ENCODE results near the gene MAGOHB.
A peak's percentile ranks its signal among the peaks of the same experiment; 100 is the strongest.
"Not testable (repeated sequence)": the region's sequence is repeated elsewhere in the genome, so short reads cannot be mapped to it uniquely, and the experiment has no call there.

The MAGOHB gene

DNA sequence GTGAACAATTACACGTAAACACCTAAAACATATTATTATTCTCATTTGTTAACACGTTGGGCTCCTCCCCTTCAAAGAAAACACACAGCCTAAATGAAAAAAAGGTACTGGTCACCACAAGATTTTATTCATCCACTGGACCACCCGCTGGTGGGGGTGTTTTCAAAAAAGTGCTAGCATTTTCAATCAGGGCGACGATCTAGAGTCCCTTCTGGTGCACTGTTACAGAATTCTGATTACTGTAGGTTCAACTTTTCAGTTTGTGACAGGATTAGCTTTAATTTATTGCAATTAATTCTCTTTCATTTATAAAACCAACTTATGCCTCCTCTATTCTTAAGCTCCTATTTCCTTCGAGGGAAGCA lies 443 bp downstream of the MAGOHB start:
- Histone ChIP-seq H3K9ac (ENCODE audit: low read length) (peak overlapping the region; percentile 96), H3K9me3 (ENCODE audit: control insufficient read depth, insufficient read depth, low read depth, low read length) (no peaks in the 10 kb centered on the region), H3K36me3 (ENCODE audit: control insufficient read depth, insufficient read depth, low read length) (peaks cover 35% of the 10 kb centered on the region), H3K27ac (ENCODE audit: low read depth, low read length) (peak overlapping the region; percentile 97), H3K4me1 (ENCODE audit: control insufficient read depth, insufficient read depth, low read length) (peaks cover 5% of the 10 kb centered on the region; the same call in 1 of the 2 replicates), H3K4me3 (ENCODE audit: low read depth, low read length) (peak overlapping the region; percentile 83), H3K27me3 (ENCODE audit: control insufficient read depth, insufficient read depth, low read length) (no peaks in the 10 kb centered on the region)

DNA sequence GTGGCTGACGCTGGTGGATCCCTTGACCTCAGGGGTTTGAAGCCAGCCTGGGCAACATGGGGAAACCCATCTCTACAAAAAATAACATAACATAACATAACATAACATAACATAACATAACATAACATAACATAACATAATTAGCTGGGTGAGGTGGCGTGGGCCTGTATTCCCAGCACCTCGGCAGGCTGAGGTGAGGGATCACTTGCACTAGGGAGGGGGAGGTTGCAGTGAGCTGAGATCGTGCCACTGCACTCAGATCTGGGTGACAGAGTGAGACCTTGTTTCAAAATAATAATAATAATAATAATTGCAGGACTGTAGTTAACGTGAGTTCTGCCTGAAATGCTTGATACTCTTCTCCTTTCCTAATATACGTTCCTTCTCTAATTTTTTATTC lies 1.3 kb downstream of the MAGOHB start:
- H3K9ac ChIP-seq (ENCODE audit: low read length), result peak overlapping the region; percentile 96
- H3K4me1 ChIP-seq (ENCODE audit: control insufficient read depth, insufficient read depth, low read length), result peaks cover 5% of the 10 kb centered on the region; the same call in 1 of the 2 replicates
- peaks cover 43% of the 10 kb centered on the region for H3K36me3 ChIP-seq (ENCODE audit: control insufficient read depth, insufficient read depth, low read length)
- H3K27me3 ChIP-seq (ENCODE audit: control insufficient read depth, insufficient read depth, low read length), result no peaks in the 10 kb centered on the region
- H3K9me3 ChIP-seq (ENCODE audit: control insufficient read depth, insufficient read depth, low read depth, low read length), result no peaks in the 10 kb centered on the region
- H3K4me3 ChIP-seq (ENCODE audit: low read depth, low read length), result peak overlapping the region; percentile 83
- peak overlapping the region; percentile 97; the same call in 1 of the 2 replicates for H3K27ac ChIP-seq (ENCODE audit: low read depth, low read length)

DNA sequence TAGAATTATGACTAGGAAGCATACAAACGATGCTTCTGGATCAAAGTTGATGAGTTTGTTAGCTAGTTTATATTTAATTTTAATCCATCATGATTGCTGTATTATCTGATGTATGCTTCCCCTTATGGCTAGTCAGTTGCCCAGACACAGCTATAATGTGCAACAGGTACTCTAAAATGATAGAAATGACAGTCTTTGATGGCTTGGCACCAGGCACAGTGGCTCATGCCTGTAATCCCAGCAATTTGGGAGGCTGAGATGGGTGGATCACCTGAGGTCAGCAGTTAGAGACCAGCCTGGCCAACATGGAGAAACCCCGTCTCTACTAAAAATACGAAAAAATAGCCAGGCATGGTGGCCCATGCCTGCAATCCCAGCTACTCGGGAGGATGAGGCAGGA lies 2.2 kb downstream of the MAGOHB start:
- not testable (repeated sequence) for H3K27ac ChIP-seq (ENCODE audit: low read depth, low read length); H3K9ac ChIP-seq (ENCODE audit: low read length)

DNA sequence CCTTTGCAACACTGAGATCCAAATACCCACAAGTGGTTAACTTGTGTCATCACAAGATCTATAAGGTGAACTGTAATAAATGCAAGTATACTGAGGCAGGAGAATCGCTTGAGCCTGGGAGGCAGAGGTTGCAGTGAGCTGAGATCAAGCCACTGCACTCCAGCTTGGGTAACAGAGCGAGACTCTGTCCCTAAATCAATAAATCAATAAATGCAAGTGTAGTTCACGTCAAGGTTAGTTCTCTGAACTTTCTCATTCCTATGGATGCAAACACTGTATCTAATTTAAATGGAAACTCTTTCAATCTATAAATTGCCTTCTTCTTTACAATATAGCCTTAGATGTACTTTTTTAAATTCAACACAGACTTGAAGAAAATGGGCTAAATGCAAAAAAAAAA lies 3.2 kb downstream of the MAGOHB start:
- Histone ChIP-seq H3K27me3 (ENCODE audit: control insufficient read depth, insufficient read depth, low read length) (no peaks in the 10 kb centered on the region), H3K9ac (ENCODE audit: low read length) (no peak overlapping the region), H3K36me3 (ENCODE audit: control insufficient read depth, insufficient read depth, low read length) (peaks cover 60% of the 10 kb centered on the region), H3K27ac (ENCODE audit: low read depth, low read length) (no peak overlapping the region), H3K4me3 (ENCODE audit: low read depth, low read length) (no peak overlapping the region), H3K9me3 (ENCODE audit: control insufficient read depth, insufficient read depth, low read depth, low read length) (no peaks in the 10 kb centered on the region), H3K4me1 (ENCODE audit: control insufficient read depth, insufficient read depth, low read length) (peaks cover 5% of the 10 kb centered on the region; the same call in 1 of the 2 replicates)

More for the DNA sequence above, 2.2 kb downstream of the MAGOHB start:
- H3K27me3 ChIP-seq (ENCODE audit: control insufficient read depth, insufficient read depth, low read length); H3K4me1 ChIP-seq (ENCODE audit: control insufficient read depth, insufficient read depth, low read length); H3K9me3 ChIP-seq (ENCODE audit: control insufficient read depth, insufficient read depth, low read depth, low read length); H3K4me3 ChIP-seq (ENCODE audit: low read depth, low read length): not testable (repeated sequence)
- H3K36me3 ChIP-seq (ENCODE audit: control insufficient read depth, insufficient read depth, low read length), result peaks cover 50% of the 10 kb centered on the region

DNA sequence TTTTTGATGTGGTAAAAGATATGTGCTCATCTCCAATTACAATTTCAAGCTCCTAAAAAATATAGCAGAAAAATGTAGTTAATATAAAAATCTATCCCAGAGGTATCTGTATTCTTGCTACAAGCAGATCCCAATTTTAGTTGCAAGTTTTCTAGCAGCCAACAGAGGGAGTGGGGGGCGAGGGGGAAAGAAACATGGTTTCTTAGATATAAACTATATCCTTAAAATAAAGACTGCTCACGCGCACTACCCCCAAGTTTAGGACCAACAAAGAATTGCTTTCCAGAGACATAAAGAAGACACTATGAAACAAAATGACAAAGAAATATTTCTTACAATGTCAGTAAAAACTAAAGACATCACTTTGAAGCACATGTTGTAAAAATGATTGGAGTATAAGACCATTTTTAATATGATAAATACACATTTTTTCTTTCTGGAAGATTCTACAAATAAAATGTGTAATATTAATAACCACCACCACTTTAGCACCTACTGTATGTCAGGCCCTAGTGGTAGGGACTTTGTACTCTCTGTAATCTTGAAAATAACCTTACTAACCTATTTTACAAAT lies 5.4 kb downstream of the MAGOHB start:
- Histone ChIP-seq H3K4me3 (ENCODE audit: low read depth, low read length) (no peak overlapping the region), H3K36me3 (ENCODE audit: control insufficient read depth, insufficient read depth, low read length) (peaks cover 69% of the 10 kb centered on the region), H3K27ac (ENCODE audit: low read depth, low read length) (no peak overlapping the region), H3K4me1 (ENCODE audit: control insufficient read depth, insufficient read depth, low read length) (0 out of 2 replicates have a peak, but pooled peaks cover 5% of the 10 kb centered on the region), H3K27me3 (ENCODE audit: control insufficient read depth, insufficient read depth, low read length) (no peaks in the 10 kb centered on the region), H3K9ac (ENCODE audit: low read length) (no peak overlapping the region), H3K9me3 (ENCODE audit: control insufficient read depth, insufficient read depth, low read depth, low read length) (no peaks in the 10 kb centered on the region)

DNA sequence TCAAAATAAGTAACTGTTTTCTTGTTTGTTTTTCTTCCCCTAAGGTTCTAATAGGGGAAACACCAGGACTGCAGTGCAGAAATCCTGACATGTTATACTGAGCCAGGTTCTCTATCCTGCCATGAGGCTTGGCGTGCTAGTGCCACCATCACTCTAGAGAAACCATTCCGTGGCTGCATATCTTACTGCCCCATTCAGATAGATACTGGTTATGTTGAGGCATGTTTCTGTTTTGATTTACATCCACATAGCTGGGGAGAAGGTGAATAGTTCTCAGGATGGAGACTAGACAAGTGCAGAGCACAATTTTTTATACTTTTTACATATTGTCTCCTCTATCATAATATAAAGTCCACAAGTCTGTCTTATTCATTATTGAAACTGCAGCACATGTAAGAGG lies 11.5 kb downstream of the MAGOHB start:
- no peaks in the 10 kb centered on the region for H3K9me3 ChIP-seq (ENCODE audit: control insufficient read depth, insufficient read depth, low read depth, low read length)
- H3K4me1 ChIP-seq (ENCODE audit: control insufficient read depth, insufficient read depth, low read length), result no peaks in the 10 kb centered on the region
- H3K36me3 ChIP-seq (ENCODE audit: control insufficient read depth, insufficient read depth, low read length), result peaks cover 34% of the 10 kb centered on the region
- H3K4me3 ChIP-seq (ENCODE audit: low read depth, low read length), result no peak overlapping the region
- H3K27ac ChIP-seq (ENCODE audit: low read depth, low read length), result no peak overlapping the region
- no peak overlapping the region for H3K9ac ChIP-seq (ENCODE audit: low read length)
- no peaks in the 10 kb centered on the region for H3K27me3 ChIP-seq (ENCODE audit: control insufficient read depth, insufficient read depth, low read length)

DNA sequence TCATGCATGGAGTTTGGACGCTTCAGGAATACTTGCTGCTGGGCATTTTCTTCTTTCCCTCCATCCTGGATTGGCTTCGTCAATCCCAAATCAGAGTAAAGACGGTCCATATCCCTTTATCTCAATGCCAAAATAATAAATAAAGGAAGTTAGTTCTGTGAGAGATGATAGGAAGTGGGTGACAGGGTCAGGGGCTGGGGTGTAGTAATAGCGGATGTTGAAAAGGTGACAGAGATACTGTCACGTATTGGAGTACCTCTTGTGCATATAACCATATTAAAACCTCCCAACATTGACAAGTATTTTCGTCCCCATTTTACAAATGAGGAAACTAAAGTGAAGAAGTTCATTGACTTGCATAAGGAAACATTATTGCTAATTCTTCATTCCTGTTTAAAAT lies 12.4 kb downstream of the MAGOHB start:
- no peaks in the 10 kb centered on the region for H3K9me3 ChIP-seq (ENCODE audit: control insufficient read depth, insufficient read depth, low read depth, low read length)
- no peak overlapping the region for H3K27ac ChIP-seq (ENCODE audit: low read depth, low read length)
- H3K4me3 ChIP-seq (ENCODE audit: low read depth, low read length), result no peak overlapping the region
- no peak overlapping the region for H3K9ac ChIP-seq (ENCODE audit: low read length)
- no peaks in the 10 kb centered on the region for H3K4me1 ChIP-seq (ENCODE audit: control insufficient read depth, insufficient read depth, low read length)
- no peaks in the 10 kb centered on the region for H3K27me3 ChIP-seq (ENCODE audit: control insufficient read depth, insufficient read depth, low read length)
- peaks cover 32% of the 10 kb centered on the region for H3K36me3 ChIP-seq (ENCODE audit: control insufficient read depth, insufficient read depth, low read length)

DNA sequence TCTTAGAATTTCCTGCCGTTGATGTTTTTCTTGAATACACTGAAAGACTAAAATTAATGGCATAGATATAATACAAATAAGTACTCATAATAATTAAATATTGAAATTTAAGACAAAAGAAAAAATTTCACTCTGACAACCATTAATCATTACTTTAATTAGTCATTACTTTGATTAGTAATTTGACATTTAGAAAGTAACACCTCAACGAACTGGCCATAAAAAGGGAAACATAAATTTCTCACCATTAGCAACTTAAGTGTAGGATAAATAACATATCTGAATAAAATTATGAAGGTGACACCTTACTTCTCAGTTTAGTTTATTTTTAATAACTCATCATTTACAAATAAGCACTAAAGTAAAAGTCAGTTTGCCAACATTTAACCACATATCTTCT lies 17.5 kb downstream of the MAGOHB start:
- no peaks in the 10 kb centered on the region for H3K27me3 ChIP-seq (ENCODE audit: control insufficient read depth, insufficient read depth, low read length)
- no peak overlapping the region for H3K27ac ChIP-seq (ENCODE audit: low read depth, low read length)
- no peak overlapping the region for H3K9ac ChIP-seq (ENCODE audit: low read length)
- peaks cover 31% of the 10 kb centered on the region for H3K36me3 ChIP-seq (ENCODE audit: control insufficient read depth, insufficient read depth, low read length)
- H3K4me3 ChIP-seq (ENCODE audit: low read depth, low read length), result no peak overlapping the region
- H3K4me1 ChIP-seq (ENCODE audit: control insufficient read depth, insufficient read depth, low read length), result no peaks in the 10 kb centered on the region
- H3K9me3 ChIP-seq (ENCODE audit: control insufficient read depth, insufficient read depth, low read depth, low read length), result no peaks in the 10 kb centered on the region

DNA sequence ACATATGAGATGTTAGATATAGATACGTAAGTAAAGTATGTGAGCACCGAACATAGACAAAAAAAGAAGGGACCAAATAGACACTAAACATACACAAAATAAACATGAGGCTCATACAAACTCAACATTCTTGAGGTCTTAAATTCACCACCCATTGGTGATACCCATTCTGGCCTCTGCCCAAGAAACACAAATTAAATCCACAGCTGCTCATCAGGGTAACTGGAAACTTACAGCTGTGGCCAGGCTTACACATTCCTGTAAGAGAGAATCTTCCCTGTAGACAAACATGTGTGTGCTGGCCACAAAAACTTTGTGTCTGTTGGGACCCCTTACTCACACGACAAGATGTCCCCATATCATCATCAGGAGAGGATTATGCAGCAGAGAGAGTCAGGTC lies 22.4 kb downstream of the MAGOHB start:
- Histone ChIP-seq H3K27me3 (ENCODE audit: control insufficient read depth, insufficient read depth, low read length) (no peaks in the 10 kb centered on the region), H3K36me3 (ENCODE audit: control insufficient read depth, insufficient read depth, low read length) (peaks cover 26% of the 10 kb centered on the region), H3K9ac (ENCODE audit: low read length) (no peak overlapping the region), H3K4me1 (ENCODE audit: control insufficient read depth, insufficient read depth, low read length) (no peaks in the 10 kb centered on the region), H3K4me3 (ENCODE audit: low read depth, low read length) (no peak overlapping the region), H3K27ac (ENCODE audit: low read depth, low read length) (no peak overlapping the region), H3K9me3 (ENCODE audit: control insufficient read depth, insufficient read depth, low read depth, low read length) (no peaks in the 10 kb centered on the region)

DNA sequence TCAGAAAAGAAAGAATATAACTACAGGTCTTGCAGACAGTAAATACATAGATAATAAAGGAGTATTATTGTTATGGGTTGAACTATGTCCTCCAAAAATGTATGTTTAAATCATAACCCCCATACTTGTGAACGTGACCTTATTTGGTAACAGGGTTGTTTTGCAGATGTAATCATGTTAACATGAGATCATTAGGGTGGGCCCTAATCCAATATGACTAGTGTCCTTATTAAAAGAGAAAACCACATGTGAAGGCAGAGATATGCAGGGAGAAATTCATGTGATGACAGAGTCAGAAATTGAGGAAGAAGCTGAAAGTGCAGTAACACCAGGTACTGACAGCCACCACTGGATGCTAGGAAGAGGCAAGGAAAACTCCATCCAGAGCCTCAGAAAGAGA lies 29.0 kb downstream of the MAGOHB start:
- Histone ChIP-seq H3K27me3 (ENCODE audit: control insufficient read depth, insufficient read depth, low read length) (no peaks in the 10 kb centered on the region), H3K4me1 (ENCODE audit: control insufficient read depth, insufficient read depth, low read length) (no peaks in the 10 kb centered on the region), H3K4me3 (ENCODE audit: low read depth, low read length) (no peak overlapping the region), H3K9ac (ENCODE audit: low read length) (no peak overlapping the region), H3K27ac (ENCODE audit: low read depth, low read length) (no peak overlapping the region), H3K36me3 (ENCODE audit: control insufficient read depth, insufficient read depth, low read length) (peaks cover 21% of the 10 kb centered on the region), H3K9me3 (ENCODE audit: control insufficient read depth, insufficient read depth, low read depth, low read length) (peaks cover 5% of the 10 kb centered on the region; the same call in 1 of the 2 replicates)

DNA sequence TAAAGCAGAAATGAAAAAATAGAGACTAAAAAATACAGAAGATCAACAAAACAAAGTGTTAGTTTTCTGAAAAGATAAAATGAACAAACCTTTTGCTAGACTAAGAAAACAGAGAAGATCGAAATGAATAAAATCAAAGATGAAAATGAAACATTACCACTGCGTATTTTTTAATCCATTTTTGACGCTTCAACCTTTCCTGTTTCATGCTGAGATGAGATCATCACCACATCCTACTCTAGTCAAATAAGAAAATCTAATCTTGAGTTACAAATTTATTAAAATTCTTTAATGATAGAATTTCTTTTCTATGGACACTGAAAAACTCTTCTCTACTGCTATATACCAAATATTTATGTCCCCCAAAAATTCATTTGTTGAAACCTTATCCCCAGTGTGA lies 30.7 kb downstream of the MAGOHB start:
- Histone ChIP-seq H3K9me3 (ENCODE audit: control insufficient read depth, insufficient read depth, low read depth, low read length) (peaks cover 5% of the 10 kb centered on the region; the same call in 1 of the 2 replicates), H3K27ac (ENCODE audit: low read depth, low read length) (no peak overlapping the region), H3K36me3 (ENCODE audit: control insufficient read depth, insufficient read depth, low read length) (peaks cover 15% of the 10 kb centered on the region), H3K4me1 (ENCODE audit: control insufficient read depth, insufficient read depth, low read length) (no peaks in the 10 kb centered on the region), H3K4me3 (ENCODE audit: low read depth, low read length) (no peak overlapping the region), H3K27me3 (ENCODE audit: control insufficient read depth, insufficient read depth, low read length) (no peaks in the 10 kb centered on the region), H3K9ac (ENCODE audit: low read length) (no peak overlapping the region)

DNA sequence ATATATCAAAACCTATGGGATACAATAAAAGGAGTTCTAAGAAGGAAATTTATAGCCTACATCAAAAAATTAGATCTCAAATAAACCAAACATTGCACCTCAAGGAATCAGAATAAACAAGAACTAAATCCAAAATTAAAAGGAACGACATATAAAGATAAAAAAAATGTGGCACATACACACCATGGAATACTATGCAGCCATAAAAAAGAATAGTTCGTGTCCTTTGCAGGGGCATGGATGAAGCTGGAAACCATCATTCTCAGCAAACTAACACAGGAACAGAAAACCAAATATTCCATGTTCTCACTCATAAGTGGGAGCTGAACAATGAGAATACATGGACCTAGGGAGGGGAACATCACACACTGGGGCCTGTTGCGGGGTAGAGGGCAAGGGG lies 31.3 kb downstream of the MAGOHB start:
- H3K27me3 ChIP-seq (ENCODE audit: control insufficient read depth, insufficient read depth, low read length); H3K27ac ChIP-seq (ENCODE audit: low read depth, low read length); H3K4me1 ChIP-seq (ENCODE audit: control insufficient read depth, insufficient read depth, low read length): not testable (repeated sequence)

More for the DNA sequence above, 31.3 kb downstream of the MAGOHB start:
- H3K9me3 ChIP-seq (ENCODE audit: control insufficient read depth, insufficient read depth, low read depth, low read length); H3K9ac ChIP-seq (ENCODE audit: low read length); H3K4me3 ChIP-seq (ENCODE audit: low read depth, low read length): not testable (repeated sequence)
- peaks cover 15% of the 10 kb centered on the region for H3K36me3 ChIP-seq (ENCODE audit: control insufficient read depth, insufficient read depth, low read length)

Measured in HUES6 (cell line).